GM08714 (cell line): ENCODE measurements around the gene CCDC85C.

Source experiments
- H3K4me3 ChIP-seq: fragments of 200-500 bp; sonication (Bioruptor generic); 2 replicates; pipeline ENCODE4 v1.5.1; 2014; ENCODE audit warnings: mild to moderate bottlenecking, low read length, inconsistent platforms
- ZNF274 ChIP-seq: IDR thresholded peaks from 2 replicates; pipeline ENCODE4 v1.6.1; 2012; ENCODE audit warnings: mild to moderate bottlenecking, low read depth, low read length

Gene CCDC85C

GRCh38 chr14:99624024-99624423 lies 20.0 kb upstream of the CCDC85C start:
- no peak for TF ChIP-seq ZNF274
- no peak overlapping the region for H3K4me3 ChIP-seq

GRCh38 chr14:99621948-99622347 lies 17.9 kb upstream of the CCDC85C start:
- no peak overlapping the region for H3K4me3 ChIP-seq
- no peak for TF ChIP-seq ZNF274

- TF ChIP-seq ZNF274, result no peak
- no peak overlapping the region for H3K4me3 ChIP-seq
Measured at GRCh38 chr14:99619835-99620834, 16.1 kb upstream of the CCDC85C start.

GRCh38 chr14:99616832-99617800 lies 13.1 kb upstream of the CCDC85C start:
- no peak for TF ChIP-seq ZNF274
- no peak overlapping the region for H3K4me3 ChIP-seq

GRCh38 chr14:99615497-99616157 lies 11.6 kb upstream of the CCDC85C start:
- no peak overlapping the region for H3K4me3 ChIP-seq
- TF ChIP-seq ZNF274, result no peak

- no peak overlapping the region for H3K4me3 ChIP-seq
- TF ChIP-seq ZNF274, result no peak
Measured at GRCh38 chr14:99612738-99613330, 8.8 kb upstream of the CCDC85C start.

GRCh38 chr14:99612071-99612737 lies 8.2 kb upstream of the CCDC85C start:
- no peak for TF ChIP-seq ZNF274
- H3K4me3 ChIP-seq, result no peak overlapping the region

- H3K4me3 ChIP-seq, result no peak overlapping the region
- no peak for TF ChIP-seq ZNF274
Measured at GRCh38 chr14:99611646-99612045, 7.6 kb upstream of the CCDC85C start.

- no peak for TF ChIP-seq ZNF274
- H3K4me3 ChIP-seq, result no peak overlapping the region
Measured at GRCh38 chr14:99609245-99610170, 5.5 kb upstream of the CCDC85C start.

GRCh38 chr14:99608591-99608990 lies 4.6 kb upstream of the CCDC85C start:
- no peak for TF ChIP-seq ZNF274
- H3K4me3 ChIP-seq, result no peak overlapping the region

GRCh38 chr14:99606359-99606758 lies 2.4 kb upstream of the CCDC85C start:
- H3K4me3 ChIP-seq, result no peak overlapping the region
- TF ChIP-seq ZNF274, result no peak
